Stimulated activated CD4-positive, alpha-beta T cell treated with anti-CD3 and anti-CD28 coated beads, Interleukin-2, amount 100 ng/mL, for 48 hours (primary cell): ENCODE measurements around the gene FMO3.

ENCODE experiments used
- DNase-seq, 2 donors: peaks; one replicate each; pipeline ENCODE4 v3.0.0-alpha.2; 2020

FMO3 gene

DNA sequence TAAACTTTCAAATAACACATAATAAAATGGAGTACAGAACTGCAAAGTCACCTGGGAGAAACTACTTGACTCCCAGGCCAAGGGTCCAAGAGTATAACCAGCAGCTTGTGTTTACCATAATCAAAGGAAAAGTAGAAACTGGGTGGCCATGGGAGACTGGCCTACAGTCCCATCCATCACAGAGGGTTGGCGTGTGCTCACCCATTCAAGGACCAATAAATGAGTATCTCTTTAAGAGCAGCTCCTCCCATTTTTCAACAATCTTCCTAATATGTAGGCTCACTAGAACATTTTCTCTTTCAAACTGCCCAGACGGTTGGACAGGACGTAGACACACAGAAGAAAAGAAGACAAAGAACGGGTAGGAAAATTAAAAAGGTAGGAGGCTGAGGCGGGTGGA, at the start of gene FMO3:
TSS of gene FMO3 (plus strand) at position 302 of the 400 bp plus-strand sequence. CDS start 1,754 bp downstream, outside the sequence.
- no peak for DNase-seq

DNA sequence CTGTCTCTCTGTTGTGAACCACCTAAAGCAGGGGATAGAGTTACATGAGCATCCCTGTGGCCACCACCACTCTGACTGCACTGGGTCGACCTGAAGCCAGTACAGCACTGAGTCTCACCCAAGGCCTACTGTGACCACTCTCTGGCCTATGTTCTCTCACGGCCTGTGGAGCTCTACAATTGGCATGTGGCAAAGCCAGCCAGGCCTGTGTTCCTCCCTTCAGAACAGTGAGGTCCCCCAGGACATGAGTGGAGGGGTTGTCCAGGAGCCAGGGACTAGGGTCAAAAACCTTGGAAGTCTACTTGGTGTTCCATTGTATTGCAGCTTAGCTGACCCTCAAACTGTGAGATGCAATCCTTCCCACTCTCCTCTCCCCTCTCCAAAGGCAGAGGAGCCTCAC, 42.7 kb upstream of the FMO3 start:
- DNase-seq: no peak

DNA sequence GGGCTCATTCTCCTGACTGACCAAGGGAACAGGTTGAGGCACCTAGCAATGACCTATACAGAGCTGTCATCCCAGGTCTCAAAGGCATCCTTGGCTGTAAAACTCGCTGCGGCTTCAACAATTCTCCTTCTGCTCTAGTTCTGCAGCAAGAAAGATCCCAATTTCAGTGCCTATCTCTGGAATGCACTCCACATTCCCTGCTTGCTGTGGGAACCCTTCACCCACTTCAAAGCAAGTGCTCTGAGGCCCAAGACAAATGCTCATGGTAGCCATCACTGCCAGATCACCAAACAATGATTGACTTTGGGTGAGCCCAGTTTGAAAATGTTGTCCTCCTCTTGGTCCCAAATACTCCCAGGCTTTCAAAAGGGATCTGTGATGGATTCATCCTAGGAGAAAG, 37.7 kb upstream of the FMO3 start:
- DNase-seq: no peak

GRCh38 chr1:171055966-171056643, 34.6 kb upstream of the FMO3 start:
- no peak for DNase-seq

DNA sequence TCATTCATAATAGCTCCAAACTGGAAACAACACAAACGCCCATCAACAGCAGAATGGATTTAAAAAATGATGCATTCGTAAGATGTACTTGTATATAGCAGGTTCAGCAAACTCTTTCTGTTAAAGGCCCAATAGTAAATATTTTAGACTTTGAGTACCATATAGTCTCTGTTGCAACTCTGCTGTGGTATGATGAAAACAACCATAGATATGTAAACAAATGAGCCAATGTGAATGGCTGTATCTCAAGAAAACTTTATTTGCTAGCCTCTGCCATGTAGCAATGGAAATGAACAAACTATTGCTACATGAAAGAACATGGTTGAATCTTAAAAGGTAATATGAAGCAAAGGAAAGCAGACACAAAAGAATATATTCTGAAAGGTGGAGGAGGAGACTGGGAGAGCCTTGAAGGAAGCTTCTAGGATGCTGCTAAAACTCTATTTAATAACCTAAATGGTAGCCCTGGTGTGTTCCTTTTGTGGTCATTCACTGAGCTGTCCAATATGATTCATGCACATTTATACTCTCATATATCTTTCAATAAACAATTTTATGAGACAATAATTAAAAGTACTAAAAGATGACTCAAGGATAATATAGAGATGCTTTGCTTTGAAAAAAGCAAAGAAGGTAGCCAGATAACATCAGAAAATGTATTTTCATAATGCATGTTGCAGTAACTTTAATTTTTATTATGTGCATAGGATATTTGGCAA, 29.1 kb upstream of the FMO3 start:
- no peak for DNase-seq

DNA sequence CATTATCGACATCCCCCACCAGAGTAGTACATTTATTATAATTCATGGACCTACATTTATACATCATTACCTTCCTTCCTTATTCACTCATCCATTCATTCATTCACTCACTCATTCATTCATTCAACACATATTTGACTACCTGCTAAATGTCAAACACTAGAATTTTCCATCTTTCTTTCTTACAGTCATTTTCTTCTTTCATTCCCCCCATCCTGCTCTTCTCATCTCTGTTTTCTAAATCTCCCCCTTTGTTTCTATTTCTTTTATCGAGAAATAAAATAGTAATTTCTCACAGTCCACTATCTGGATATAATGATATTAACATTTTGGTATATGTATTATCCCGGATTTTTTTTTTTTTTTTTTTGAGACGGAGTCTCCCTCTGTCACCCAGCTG, 27.8 kb upstream of the FMO3 start:
- DNase-seq: no peak

- DNase-seq: no peak
These were observed 15.7 kb upstream of the FMO3 start for GRCh38 chr1:171075041-171075440.

DNA sequence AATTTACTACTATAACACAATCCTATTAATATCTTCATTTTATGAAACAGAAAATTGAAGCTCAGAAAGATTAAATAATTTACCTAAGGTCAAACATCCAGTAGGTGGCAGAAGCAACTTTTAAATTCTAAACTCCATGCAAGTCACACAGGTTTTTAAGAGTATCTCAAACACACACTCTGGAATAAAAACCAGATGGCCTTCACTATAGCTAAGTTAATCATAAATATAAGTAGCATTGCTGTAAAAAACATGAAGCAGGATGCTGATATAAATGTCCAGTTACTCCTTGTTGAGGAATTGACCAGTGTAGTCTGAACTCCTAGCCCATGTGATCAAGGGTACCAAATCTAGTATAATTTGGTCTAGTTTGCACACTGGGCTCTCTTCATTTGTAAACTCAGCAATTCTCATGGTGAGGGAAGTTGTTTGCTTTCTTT, 9.4 kb upstream of the FMO3 start:
- DNase-seq: no peak

DNA sequence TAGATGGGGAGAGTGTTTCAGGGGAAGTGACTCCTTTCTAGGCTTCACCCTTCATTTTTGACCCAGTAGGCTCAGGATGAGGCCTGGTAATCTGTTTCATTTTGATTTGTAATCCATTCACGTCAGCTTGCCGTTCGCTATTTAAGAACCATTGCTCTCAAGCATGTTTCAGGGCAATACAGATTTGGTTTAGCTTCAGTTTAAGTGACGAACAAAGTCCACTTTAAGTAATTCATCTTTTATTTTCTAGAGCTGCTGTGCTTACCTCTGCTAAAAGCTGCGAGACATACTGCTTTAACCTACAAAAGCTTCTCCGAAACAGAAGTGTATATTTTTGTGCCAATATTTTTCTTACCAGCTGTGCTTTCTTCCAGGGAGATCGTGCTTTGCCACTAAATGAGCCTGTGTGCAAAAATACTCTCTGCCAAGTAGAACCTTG, 8.9 kb upstream of the FMO3 start:
- DNase-seq: no peak

DNA sequence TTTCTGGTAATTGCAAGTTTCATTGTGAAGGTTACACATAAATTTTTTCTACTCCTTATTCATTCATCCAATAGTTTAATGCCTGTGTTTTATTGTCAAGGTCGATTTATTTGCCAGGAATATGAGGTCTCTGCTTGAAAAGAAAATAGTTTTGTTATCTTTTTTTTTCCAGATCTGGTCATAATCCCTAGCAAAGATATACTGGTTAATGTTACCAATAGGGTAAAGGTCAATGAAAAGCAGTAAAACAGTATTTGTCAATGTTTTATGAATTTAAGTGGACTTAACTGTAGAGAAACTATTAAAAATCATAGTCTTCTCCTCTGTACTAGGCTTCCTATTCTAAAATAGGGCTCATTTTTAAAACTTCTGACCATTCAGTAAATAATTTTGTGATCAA, 8.1 kb upstream of the FMO3 start:
- DNase-seq: no peak

- no peak for DNase-seq
These were observed 7.5 kb upstream of the FMO3 start for GRCh38 chr1:171083222-171083621.

DNA sequence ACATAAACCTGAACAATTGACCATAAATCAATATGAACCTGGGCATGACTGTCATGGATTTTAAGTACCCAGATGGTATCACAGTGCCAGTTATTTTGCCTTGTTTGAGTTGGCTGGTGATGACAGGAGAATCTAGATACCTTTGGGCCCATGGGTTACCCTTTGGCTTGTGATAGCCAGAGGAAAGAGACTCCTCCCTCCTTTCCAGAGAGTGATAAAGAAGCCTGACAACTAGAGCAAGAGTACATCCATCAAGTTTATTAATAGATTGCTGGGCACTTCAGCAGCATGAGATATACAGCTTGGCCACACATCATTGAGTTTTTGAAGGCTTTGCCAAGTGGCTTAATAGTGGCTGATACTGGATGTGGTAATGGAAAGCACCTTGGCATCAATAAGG, 6.6 kb upstream of the FMO3 start:
- no peak for DNase-seq

GRCh38 chr1:171084870-171085269, 5.8 kb upstream of the FMO3 start:
- no peak for DNase-seq

GRCh38 chr1:171087896-171088295, 2.8 kb upstream of the FMO3 start:
- DNase-seq: no peak

- DNase-seq: no peak
These were observed 13.2 kb downstream of the FMO3 start for GRCh38 chr1:171103862-171104261.

DNA sequence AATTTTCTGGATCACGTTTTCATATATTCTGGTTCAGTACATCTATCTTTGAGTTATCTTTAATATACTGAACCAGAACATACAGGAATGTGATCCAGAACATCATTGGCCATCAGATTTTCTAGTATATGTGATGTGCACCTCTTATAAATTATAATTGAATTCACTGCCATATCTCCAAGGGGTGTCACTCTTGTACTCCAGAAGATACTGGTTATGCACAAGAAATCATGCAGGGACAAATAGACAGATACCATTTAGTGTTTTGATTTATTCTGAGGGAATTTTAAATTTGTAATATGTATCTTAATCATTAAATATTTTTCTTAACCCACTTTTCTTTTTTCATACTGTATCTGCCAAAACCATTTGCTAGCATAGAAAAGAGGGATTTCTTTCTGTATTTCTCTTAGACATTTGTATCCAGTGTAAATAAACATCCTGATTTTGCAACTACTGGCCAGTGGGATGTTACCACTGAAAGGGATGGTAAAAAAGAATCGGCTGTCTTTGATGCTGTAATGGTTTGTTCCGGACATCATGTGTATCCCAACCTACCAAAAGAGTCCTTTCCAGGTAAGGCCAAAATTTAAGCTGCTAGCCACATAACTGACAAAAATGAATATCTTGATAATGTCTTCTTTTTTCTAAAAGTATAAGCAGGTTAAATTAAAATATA, 16.7 kb downstream of the FMO3 start:
- no peak for DNase-seq

DNA sequence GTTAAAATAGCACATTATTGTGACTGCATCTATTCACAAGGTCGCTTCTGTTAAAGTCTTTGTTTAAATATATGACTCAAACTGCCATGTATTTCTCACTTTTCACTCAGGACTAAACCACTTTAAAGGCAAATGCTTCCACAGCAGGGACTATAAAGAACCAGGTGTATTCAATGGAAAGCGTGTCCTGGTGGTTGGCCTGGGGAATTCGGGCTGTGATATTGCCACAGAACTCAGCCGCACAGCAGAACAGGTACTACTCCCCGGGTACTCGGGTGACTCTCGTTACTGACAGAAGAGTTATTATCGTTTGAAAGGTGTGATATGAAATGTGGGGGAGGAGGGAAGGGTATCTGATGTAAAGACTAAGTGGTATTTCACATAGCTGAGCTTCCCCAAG, 17.3 kb downstream of the FMO3 start:
- DNase-seq: no peak

GRCh38 chr1:171109966-171110365, 19.3 kb downstream of the FMO3 start:
- DNase-seq: no peak

DNA sequence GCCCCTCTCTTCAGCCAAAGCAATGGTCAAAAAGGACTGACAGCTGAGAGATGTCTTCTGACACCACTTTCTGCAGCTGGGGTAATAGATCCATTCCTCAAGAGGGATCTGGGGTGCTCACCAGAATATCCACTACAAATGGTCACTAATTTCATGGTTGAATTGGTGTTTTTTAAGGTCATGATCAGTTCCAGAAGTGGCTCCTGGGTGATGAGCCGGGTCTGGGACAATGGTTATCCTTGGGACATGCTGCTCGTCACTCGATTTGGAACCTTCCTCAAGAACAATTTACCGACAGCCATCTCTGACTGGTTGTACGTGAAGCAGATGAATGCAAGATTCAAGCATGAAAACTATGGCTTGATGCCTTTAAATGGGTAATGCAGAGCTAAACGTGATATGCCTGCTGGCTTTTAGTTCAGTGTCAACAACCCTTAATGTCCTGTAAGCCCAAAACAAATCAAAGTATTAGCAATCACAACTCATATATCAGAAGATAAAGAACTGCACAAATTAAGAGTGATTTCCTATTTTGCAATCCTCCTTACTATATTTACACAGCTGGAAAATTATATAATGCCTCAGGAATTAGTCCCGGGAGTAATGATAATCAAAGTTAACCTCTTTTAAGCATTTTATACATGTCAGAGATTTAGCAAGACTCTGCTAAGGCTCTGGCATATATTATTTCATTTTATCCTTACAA, 20.1 kb downstream of the FMO3 start:
- DNase-seq: no peak

- no peak for DNase-seq
These were observed 21.4 kb downstream of the FMO3 start for GRCh38 chr1:171112119-171112518.

DNA sequence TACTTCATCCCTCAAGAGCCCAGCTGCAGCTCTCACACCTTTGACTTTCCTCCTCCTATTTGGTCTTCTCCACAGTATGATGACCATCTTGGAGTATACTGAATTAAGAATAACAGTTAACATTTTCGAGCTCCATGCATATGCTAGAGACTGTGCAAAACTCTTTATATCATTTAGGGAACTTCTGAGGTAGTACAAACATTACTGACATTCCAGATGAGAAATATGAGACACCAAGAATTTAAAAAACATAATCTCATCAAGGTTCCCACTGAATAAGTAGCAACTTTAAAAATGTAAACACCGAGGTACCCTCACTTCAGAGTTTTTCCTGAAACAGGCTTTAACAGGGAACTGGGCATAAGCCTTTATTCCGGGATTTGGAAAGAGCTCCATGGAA, 22.7 kb downstream of the FMO3 start:
- DNase-seq: no peak

GRCh38 chr1:171115280-171115897, 24.7 kb downstream of the FMO3 start:
- DNase-seq: no peak

GRCh38 chr1:171116676-171117075, 26.0 kb downstream of the FMO3 start:
- DNase-seq: no peak
